HEK293 (cell line): ENCODE data around the gene PTPRR.

Source experiments
- ZNF596 ChIP-seq: fragments of 450-650 bp; IDR thresholded peaks from 2 replicates; pipeline ENCODE4 v1.5.0; 2018; ENCODE audit warnings: missing biosample characterization, mild to moderate bottlenecking, missing genetic modification characterization, moderate library complexity
- TF ChIP-seq, protein P1 (sequence below): fragments of 450-650 bp; formaldehyde crosslinking; IDR thresholded peaks from 2 replicates; pipeline ENCODE4 v1.5.1; 2016; ENCODE audit warnings: missing biosample characterization, missing genetic modification characterization
- TF ChIP-seq, protein P2 (sequence below): fragments of 450-650 bp; formaldehyde crosslinking; IDR thresholded peaks from 2 replicates; pipeline ENCODE4 v1.5.1; 2016; ENCODE audit warnings: missing biosample characterization, missing genetic modification characterization

DNA sequence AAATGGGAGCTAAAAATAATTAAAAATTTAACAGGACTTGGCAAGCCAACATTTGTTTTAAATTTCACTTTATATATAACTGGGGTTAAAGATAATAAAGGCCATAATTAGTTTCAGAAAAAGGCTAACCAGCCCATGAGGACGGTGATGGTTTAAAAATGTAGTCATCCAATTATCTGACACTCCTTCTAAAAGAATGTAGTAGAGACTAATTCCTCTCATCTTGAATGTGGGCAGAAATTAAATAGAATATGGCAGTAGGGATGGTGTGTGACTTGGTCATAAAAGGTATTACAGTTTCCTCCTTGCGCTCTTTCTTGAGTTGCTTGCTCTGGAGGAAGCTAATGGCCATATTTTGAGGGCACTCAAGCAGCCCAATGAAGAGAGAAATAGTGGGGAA, 234.2 kb downstream of the PTPRR start:
- TF ChIP-seq, protein P1, sequence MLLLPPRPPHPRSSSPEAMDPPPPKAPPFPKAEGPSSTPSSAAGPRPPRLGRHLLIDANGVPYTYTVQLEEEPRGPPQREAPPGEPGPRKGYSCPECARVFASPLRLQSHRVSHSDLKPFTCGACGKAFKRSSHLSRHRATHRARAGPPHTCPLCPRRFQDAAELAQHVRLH: no peak
- TF ChIP-seq, protein P2, sequence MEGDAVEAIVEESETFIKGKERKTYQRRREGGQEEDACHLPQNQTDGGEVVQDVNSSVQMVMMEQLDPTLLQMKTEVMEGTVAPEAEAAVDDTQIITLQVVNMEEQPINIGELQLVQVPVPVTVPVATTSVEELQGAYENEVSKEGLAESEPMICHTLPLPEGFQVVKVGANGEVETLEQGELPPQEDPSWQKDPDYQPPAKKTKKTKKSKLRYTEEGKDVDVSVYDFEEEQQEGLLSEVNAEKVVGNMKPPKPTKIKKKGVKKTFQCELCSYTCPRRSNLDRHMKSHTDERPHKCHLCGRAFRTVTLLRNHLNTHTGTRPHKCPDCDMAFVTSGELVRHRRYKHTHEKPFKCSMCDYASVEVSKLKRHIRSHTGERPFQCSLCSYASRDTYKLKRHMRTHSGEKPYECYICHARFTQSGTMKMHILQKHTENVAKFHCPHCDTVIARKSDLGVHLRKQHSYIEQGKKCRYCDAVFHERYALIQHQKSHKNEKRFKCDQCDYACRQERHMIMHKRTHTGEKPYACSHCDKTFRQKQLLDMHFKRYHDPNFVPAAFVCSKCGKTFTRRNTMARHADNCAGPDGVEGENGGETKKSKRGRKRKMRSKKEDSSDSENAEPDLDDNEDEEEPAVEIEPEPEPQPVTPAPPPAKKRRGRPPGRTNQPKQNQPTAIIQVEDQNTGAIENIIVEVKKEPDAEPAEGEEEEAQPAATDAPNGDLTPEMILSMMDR (tag by site-specific recombination): no peak
- no peak for TF ChIP-seq ZNF596 (tag by site-specific recombination)
